T-helper 1 cell treated with Interleukin-12 subunit alpha and Interleukin-12 subunit beta and Interleukin-4 antibody, amounts not matched to agents 30 μg/mL and 1 μg/mL, for 36 hours (primary cell): Measurements from ENCODE around the gene DLG2.

Experiments used
- H3K27ac Mint-ChIP-seq: one replicate; pipeline ENCODE4 v1.8.0; 2021; ENCODE audit warnings: mild to moderate bottlenecking, mixed read lengths
- H3K27me3 Mint-ChIP-seq: one replicate; pipeline ENCODE4 v1.8.0; 2021; ENCODE audit warnings: low read depth, mixed read lengths
- H3K36me3 Mint-ChIP-seq: one replicate; pipeline ENCODE4 v1.8.0; 2021; ENCODE audit warnings: low read depth, mixed read lengths
- H3K4me1 Mint-ChIP-seq: one replicate; pipeline ENCODE4 v1.8.0; 2021; ENCODE audit warnings: low read depth, mixed read lengths
- H3K4me3 Mint-ChIP-seq: one replicate; pipeline ENCODE4 v1.8.0; 2021; ENCODE audit warnings: mild to moderate bottlenecking, moderate library complexity, mixed read lengths
- H3K9me3 Mint-ChIP-seq: one replicate; pipeline ENCODE4 v1.8.0; 2021; ENCODE audit warnings: mixed read lengths

Gene DLG2

GRCh38 chr11:83852775-83853442 lies 1774.2 kb downstream of the DLG2 start:
- no peaks in the 10 kb centered on the region for H3K27me3 Mint-ChIP-seq
- H3K4me1 Mint-ChIP-seq, result no peaks in the 10 kb centered on the region
- no peak overlapping the region for H3K27ac Mint-ChIP-seq
- H3K36me3 Mint-ChIP-seq, result no peaks in the 10 kb centered on the region
- H3K4me3 Mint-ChIP-seq, result no peak overlapping the region
- no peaks in the 10 kb centered on the region for H3K9me3 Mint-ChIP-seq

GRCh38 chr11:83852012-83852411 lies 1775.1 kb downstream of the DLG2 start:
- no peak overlapping the region for H3K27ac Mint-ChIP-seq
- H3K4me1 Mint-ChIP-seq, result no peaks in the 10 kb centered on the region
- no peaks in the 10 kb centered on the region for H3K36me3 Mint-ChIP-seq
- no peaks in the 10 kb centered on the region for H3K27me3 Mint-ChIP-seq
- no peak overlapping the region for H3K4me3 Mint-ChIP-seq
- no peaks in the 10 kb centered on the region for H3K9me3 Mint-ChIP-seq

- Mint-ChIP-seq H3K9me3 (no peaks in the 10 kb centered on the region), H3K36me3 (no peaks in the 10 kb centered on the region), H3K27me3 (no peaks in the 10 kb centered on the region), H3K27ac (no peak overlapping the region), H3K4me1 (no peaks in the 10 kb centered on the region), H3K4me3 (no peak overlapping the region)
These were observed 1779.6 kb downstream of the DLG2 start for GRCh38 chr11:83847467-83848034.

- H3K27me3 Mint-ChIP-seq, result no peaks in the 10 kb centered on the region
- no peaks in the 10 kb centered on the region for H3K36me3 Mint-ChIP-seq
- H3K27ac Mint-ChIP-seq, result no peak overlapping the region
- H3K4me3 Mint-ChIP-seq, result no peak overlapping the region
- H3K9me3 Mint-ChIP-seq, result no peaks in the 10 kb centered on the region
- H3K4me1 Mint-ChIP-seq, result no peaks in the 10 kb centered on the region
These were observed 1781.3 kb downstream of the DLG2 start for GRCh38 chr11:83845797-83846196.

- Mint-ChIP-seq H3K9me3 (no peaks in the 10 kb centered on the region), H3K36me3 (no peaks in the 10 kb centered on the region), H3K4me3 (no peak overlapping the region), H3K4me1 (peaks cover under 1% of the 10 kb centered on the region), H3K27ac (no peak overlapping the region), H3K27me3 (peaks cover 6% of the 10 kb centered on the region)
These were observed 1786.8 kb downstream of the DLG2 start for GRCh38 chr11:83840326-83840725.

- Mint-ChIP-seq H3K4me1 (peaks cover 3% of the 10 kb centered on the region), H3K4me3 (no peak overlapping the region), H3K36me3 (no peaks in the 10 kb centered on the region), H3K27ac (no peak overlapping the region), H3K27me3 (peaks cover 6% of the 10 kb centered on the region), H3K9me3 (no peaks in the 10 kb centered on the region)
These were observed 1790.1 kb downstream of the DLG2 start for GRCh38 chr11:83836883-83837654.

- H3K4me3 Mint-ChIP-seq, result no peak overlapping the region
- no peak overlapping the region for H3K27ac Mint-ChIP-seq
- H3K27me3 Mint-ChIP-seq, result peaks cover 6% of the 10 kb centered on the region
- H3K36me3 Mint-ChIP-seq, result no peaks in the 10 kb centered on the region
- H3K9me3 Mint-ChIP-seq, result no peaks in the 10 kb centered on the region
- peaks cover 3% of the 10 kb centered on the region for H3K4me1 Mint-ChIP-seq
These were observed 1791.1 kb downstream of the DLG2 start for GRCh38 chr11:83836065-83836464.

GRCh38 chr11:83835423-83835822 lies 1791.7 kb downstream of the DLG2 start:
- Mint-ChIP-seq H3K9me3 (no peaks in the 10 kb centered on the region), H3K27ac (no peak overlapping the region), H3K27me3 (peaks cover 6% of the 10 kb centered on the region), H3K4me1 (peaks cover 3% of the 10 kb centered on the region), H3K4me3 (no peak overlapping the region), H3K36me3 (no peaks in the 10 kb centered on the region)

GRCh38 chr11:83831929-83832328 lies 1795.2 kb downstream of the DLG2 start:
- no peak overlapping the region for H3K4me3 Mint-ChIP-seq
- no peaks in the 10 kb centered on the region for H3K27me3 Mint-ChIP-seq

GRCh38 chr11:83827940-83828554 lies 1799.1 kb downstream of the DLG2 start:
- H3K9me3 Mint-ChIP-seq, result no peaks in the 10 kb centered on the region
- H3K36me3 Mint-ChIP-seq, result no peaks in the 10 kb centered on the region
- no peak overlapping the region for H3K4me3 Mint-ChIP-seq
- no peaks in the 10 kb centered on the region for H3K27me3 Mint-ChIP-seq
- H3K27ac Mint-ChIP-seq, result no peak overlapping the region
- H3K4me1 Mint-ChIP-seq, result no peaks in the 10 kb centered on the region

More at GRCh38 chr11:83831929-83832328, 1795.2 kb downstream of the DLG2 start:
- Mint-ChIP-seq H3K36me3 (no peaks in the 10 kb centered on the region), H3K27ac (no peak overlapping the region), H3K9me3 (no peaks in the 10 kb centered on the region), H3K4me1 (peaks cover 3% of the 10 kb centered on the region)

GRCh38 chr11:83827520-83827919 lies 1799.6 kb downstream of the DLG2 start:
- H3K4me1 Mint-ChIP-seq, result no peaks in the 10 kb centered on the region
- H3K9me3 Mint-ChIP-seq, result no peaks in the 10 kb centered on the region
- no peak overlapping the region for H3K27ac Mint-ChIP-seq
- no peaks in the 10 kb centered on the region for H3K36me3 Mint-ChIP-seq
- no peaks in the 10 kb centered on the region for H3K27me3 Mint-ChIP-seq
- no peak overlapping the region for H3K4me3 Mint-ChIP-seq

GRCh38 chr11:83826078-83826477 lies 1801.1 kb downstream of the DLG2 start:
- H3K4me1 Mint-ChIP-seq, result no peaks in the 10 kb centered on the region
- no peak overlapping the region for H3K27ac Mint-ChIP-seq
- no peaks in the 10 kb centered on the region for H3K9me3 Mint-ChIP-seq
- no peaks in the 10 kb centered on the region for H3K27me3 Mint-ChIP-seq
- no peaks in the 10 kb centered on the region for H3K36me3 Mint-ChIP-seq
- no peak overlapping the region for H3K4me3 Mint-ChIP-seq

GRCh38 chr11:83823461-83824025 lies 1803.6 kb downstream of the DLG2 start:
- Mint-ChIP-seq H3K27me3 (no peaks in the 10 kb centered on the region), H3K4me1 (no peaks in the 10 kb centered on the region), H3K4me3 (no peak overlapping the region), H3K36me3 (no peaks in the 10 kb centered on the region), H3K9me3 (no peaks in the 10 kb centered on the region), H3K27ac (no peak overlapping the region)

GRCh38 chr11:83819931-83820549 lies 1807.1 kb downstream of the DLG2 start:
- no peak overlapping the region for H3K4me3 Mint-ChIP-seq
- H3K36me3 Mint-ChIP-seq, result no peaks in the 10 kb centered on the region
- no peaks in the 10 kb centered on the region for H3K4me1 Mint-ChIP-seq
- no peak overlapping the region for H3K27ac Mint-ChIP-seq
- no peaks in the 10 kb centered on the region for H3K9me3 Mint-ChIP-seq
- no peaks in the 10 kb centered on the region for H3K27me3 Mint-ChIP-seq
